Measurements from ENCODE around the gene SHPK. TPM values are rescaled to one million over a fixed set of nuclear protein-coding genes. Genes with fewer than 3 reads are reported as not detected.
A peak's percentile ranks its signal among the peaks of the same experiment; 100 is the strongest.

The SHPK gene, protein sequence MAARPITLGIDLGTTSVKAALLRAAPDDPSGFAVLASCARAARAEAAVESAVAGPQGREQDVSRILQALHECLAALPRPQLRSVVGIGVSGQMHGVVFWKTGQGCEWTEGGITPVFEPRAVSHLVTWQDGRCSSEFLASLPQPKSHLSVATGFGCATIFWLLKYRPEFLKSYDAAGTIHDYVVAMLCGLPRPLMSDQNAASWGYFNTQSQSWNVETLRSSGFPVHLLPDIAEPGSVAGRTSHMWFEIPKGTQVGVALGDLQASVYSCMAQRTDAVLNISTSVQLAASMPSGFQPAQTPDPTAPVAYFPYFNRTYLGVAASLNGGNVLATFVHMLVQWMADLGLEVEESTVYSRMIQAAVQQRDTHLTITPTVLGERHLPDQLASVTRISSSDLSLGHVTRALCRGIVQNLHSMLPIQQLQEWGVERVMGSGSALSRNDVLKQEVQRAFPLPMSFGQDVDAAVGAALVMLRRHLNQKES
- total RNA-seq = 18.1 and 23.5 TPM in 2 replicates

DNA sequence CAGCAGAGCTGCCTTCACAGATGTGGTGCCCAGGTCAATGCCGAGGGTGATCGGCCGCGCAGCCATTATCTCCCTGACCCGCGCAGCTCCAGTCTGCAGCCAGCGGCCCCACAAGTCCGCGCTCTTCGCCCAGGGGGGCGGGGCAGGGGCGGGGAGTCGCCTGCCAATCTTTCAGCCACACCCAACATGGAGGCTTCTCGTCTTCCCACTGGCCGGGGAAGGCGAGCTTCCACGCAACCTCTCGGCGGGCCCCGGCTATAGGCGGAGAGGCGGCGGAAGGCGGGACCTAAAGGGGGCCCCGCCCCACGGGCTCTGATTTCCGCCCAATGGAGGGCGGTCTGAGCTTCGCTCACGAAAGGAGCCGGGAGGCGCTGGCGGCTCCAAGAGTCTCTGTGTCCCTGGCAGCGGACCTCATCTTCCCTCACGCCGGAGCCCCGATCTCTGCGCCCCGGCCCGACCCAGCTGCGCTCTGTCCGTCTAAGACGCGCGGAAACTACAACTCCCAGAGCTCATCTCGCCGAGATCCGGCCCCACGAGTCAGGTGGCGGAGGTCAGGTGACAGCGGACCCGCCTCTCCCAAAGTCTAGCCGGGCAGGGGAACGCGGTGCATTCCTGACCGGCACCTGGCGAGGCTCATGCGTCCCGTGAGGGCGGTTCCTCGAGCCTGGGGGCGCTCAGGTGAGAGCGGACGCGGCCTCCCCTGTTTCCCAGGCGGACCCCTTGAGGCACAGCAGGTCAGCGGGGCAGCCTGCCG lies at the start of gene SHPK, which contains the start of gene CTNS:
SHPK (minus strand) TSS at position 97 of the 754 bp plus-strand sequence; CDS start at position 66, 31 bp downstream.
CTNS (plus strand) TSS at position 607 of the 754 bp plus-strand sequence. CDS start 3,447 bp downstream, outside the sequence.
- TF ChIP-seq, protein P1, sequence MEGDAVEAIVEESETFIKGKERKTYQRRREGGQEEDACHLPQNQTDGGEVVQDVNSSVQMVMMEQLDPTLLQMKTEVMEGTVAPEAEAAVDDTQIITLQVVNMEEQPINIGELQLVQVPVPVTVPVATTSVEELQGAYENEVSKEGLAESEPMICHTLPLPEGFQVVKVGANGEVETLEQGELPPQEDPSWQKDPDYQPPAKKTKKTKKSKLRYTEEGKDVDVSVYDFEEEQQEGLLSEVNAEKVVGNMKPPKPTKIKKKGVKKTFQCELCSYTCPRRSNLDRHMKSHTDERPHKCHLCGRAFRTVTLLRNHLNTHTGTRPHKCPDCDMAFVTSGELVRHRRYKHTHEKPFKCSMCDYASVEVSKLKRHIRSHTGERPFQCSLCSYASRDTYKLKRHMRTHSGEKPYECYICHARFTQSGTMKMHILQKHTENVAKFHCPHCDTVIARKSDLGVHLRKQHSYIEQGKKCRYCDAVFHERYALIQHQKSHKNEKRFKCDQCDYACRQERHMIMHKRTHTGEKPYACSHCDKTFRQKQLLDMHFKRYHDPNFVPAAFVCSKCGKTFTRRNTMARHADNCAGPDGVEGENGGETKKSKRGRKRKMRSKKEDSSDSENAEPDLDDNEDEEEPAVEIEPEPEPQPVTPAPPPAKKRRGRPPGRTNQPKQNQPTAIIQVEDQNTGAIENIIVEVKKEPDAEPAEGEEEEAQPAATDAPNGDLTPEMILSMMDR (conservative IDR thresholded peaks at IDR 0.05; ENCODE audit: low read depth, low read length) = no peak
- H3K4me3 ChIP-seq (ENCODE audit: low read depth, low read length) = peak within 1 kb of the TSS; percentile 96
- no peak for DNase-seq (ENCODE audit: low read depth)

DNA sequence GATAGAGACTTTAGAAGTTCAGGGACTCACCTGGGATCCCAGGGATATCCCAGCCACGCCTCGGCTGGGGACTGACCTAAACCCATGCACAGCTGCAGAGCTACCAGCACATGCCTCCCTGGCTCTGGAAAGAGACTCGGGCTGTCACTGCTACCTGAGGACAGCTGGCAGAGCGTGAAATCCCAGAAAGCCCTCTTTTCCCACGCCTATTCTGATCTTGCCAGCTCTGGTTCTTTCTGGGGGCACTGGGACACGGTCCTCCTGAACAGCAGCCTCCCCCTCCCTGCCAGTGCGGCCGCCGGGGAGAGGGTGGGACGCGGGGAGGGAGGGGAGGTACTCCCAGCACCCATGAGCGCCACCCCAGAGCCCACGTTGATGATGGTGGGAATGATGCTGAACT lies 49.1 kb upstream of the SHPK start:
- TF ChIP-seq, protein P1 (conservative IDR thresholded peaks at IDR 0.05; ENCODE audit: low read depth, low read length) = no peak
- DNase-seq (ENCODE audit: low read depth) = no peak
- H3K4me3 ChIP-seq (ENCODE audit: low read depth, low read length) = no peak overlapping the region

DNA sequence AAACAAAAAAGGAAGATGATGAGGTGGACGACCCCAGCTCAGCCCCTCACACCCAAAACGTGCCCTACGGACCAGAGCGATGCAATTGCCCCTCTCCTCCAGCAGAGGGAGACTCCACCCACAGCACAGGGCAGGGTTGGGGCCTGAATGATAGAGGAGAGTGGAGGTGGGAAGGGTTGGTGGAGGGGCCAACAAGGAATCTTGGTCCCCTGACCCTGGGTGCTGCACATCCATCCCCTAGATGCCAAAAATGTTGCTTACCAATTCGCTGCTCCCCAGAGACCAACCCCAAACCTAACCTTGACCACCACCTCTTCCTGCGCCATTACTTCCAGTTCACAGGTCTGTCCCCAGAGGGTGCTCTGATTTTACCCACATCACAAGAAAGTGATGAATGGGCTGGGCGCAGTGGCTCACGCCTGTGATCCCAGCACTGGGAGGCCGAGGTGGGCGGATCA lies 47.0 kb upstream of the SHPK start:
- TF ChIP-seq, protein P1 (conservative IDR thresholded peaks at IDR 0.05; ENCODE audit: low read depth, low read length) = peak; percentile 97
- no peak for DNase-seq (ENCODE audit: low read depth)
- H3K4me3 ChIP-seq (ENCODE audit: low read depth, low read length) = no peak overlapping the region

DNA sequence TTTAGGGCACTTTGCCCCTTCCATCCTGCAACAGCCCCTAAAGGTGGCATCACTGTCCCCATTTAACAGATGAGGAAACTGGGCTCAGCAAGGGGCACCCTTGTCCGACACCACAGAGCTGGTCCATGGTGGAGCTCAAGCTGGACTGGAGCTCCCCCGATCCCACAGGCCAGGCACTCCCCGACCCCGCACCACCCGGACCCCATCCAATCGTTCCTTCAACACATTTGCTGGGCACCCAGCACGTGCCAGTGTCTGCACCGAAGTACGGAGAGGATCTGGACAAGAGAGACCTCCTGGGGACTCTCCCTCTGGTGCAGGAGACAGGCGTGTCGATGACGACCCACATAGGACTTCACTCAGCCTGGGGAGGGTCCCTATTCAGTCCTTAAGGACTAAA lies 46.0 kb upstream of the SHPK start:
- H3K4me3 ChIP-seq (ENCODE audit: low read depth, low read length) = no peak overlapping the region
- DNase-seq (ENCODE audit: low read depth) = no peak
- TF ChIP-seq, protein P1 (conservative IDR thresholded peaks at IDR 0.05; ENCODE audit: low read depth, low read length) = no peak

DNA sequence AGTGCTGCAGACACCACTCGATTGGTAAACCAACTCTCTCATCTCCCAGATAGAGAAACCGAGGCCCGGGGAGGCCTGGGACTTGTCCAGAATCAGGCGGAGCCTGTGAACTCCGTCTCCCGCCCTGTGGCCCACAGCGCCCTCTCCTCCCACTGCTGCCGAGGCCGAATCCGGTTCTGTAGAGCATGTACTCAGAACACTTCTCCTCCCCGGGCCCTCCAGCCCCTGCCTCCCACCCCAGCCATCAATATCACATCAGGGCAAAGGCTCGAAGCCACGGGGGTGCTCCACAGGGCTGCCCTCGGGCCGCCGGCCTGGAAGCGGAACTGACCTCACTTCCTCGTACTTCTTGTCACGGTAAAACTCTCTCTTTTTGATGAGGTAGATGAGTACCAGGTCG lies 45.5 kb upstream of the SHPK start:
- H3K4me3 ChIP-seq (ENCODE audit: low read depth, low read length) = no peak overlapping the region
- TF ChIP-seq, protein P1 (conservative IDR thresholded peaks at IDR 0.05; ENCODE audit: low read depth, low read length) = no peak
- no peak for DNase-seq (ENCODE audit: low read depth)

DNA sequence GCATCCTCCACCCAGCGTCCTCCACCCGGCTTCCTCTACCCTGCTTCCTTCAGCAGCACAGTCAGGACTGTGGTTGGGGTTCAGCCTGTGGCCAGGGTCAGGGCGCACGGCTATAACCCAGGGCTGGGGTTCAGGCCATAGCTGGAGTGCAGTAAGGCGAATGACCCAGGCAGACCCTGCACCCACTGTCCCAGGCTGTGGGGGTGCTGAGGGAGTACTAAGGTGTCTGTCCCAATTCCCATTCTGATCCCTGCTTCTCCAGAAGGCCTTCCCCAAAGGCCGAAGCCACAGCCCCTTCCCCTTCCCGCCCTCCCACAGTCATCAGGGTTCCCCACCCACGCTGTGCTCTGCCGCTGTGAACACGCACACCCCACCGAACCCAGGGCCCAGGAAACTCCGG lies 45.0 kb upstream of the SHPK start:
- TF ChIP-seq, protein P1 (conservative IDR thresholded peaks at IDR 0.05; ENCODE audit: low read depth, low read length) = no peak
- no peak for DNase-seq (ENCODE audit: low read depth)
- no peak overlapping the region for H3K4me3 ChIP-seq (ENCODE audit: low read depth, low read length)

Data from epithelial cell of proximal tubule (primary cell).